ENCODE measurements around the gene ZNF367. TPM values are rescaled to one million over a fixed set of nuclear protein-coding genes. Genes with fewer than 3 reads are reported as not detected.

ZNF367 gene
- total and polyA plus RNA-seq, 9 of the 15 experiments (the other 6 are each of a cell fraction or from before 2014, with no cell fraction given), result 2.7 to 14.4 (median 10.0) TPM

DNA sequence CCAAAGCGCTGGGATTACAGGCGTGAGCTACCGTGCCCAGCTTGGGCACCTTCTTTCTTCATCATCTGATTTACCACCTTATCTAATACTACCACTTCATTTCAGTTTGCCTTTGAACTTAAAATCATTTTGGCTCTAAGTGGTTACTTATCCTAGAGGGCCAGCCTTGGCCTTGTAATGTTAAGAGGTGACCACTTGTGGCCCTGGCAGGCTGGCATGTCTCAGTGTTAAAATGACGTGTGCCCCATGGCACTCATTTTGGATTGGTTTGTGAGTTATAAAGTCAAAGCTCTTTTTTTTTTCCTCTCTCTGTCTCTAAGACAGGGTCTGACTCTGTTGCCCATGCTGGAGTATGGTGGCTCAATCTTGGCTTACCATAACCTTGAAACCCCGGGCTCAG, 49.6 kb upstream of the ZNF367 start:
- no peaks in the 10 kb centered on the region; a peak in 1 of 5 replicates for H3K4me1 ChIP-seq (replicated peaks in 1 of 2; ENCODE audit: control insufficient read depth in 2 of 2, insufficient read depth in 2 of 2, low read length in 2 of 2)
- H3K27ac ChIP-seq (ENCODE audit: extremely low read depth, low read depth, low read length), result no peak overlapping the region
- H3K9me3 ChIP-seq (replicated peaks; ENCODE audit: control insufficient read depth, insufficient read depth, low read depth, low read length), result no peaks in the 10 kb centered on the region
- DNase-seq (ENCODE audit: extremely low read depth in 1 of 4, low spot score in 3 of 4) (no peak), ATAC-seq (no peak), FAIRE-seq (no peak)
- no peaks in the 10 kb centered on the region for H3K27me3 ChIP-seq (ENCODE audit: control insufficient read depth in 2 of 2, insufficient read depth in 2 of 2, low read length in 2 of 2)
- H4K20me1 ChIP-seq (replicated peaks; ENCODE audit: control insufficient read depth, insufficient read depth, low read length), result no peaks in the 10 kb centered on the region
- H2AFZ ChIP-seq (ENCODE audit: low read depth, low read length), result no peak overlapping the region
- no peaks in the 10 kb centered on the region for H3K79me2 ChIP-seq (ENCODE audit: control insufficient read depth, insufficient read depth, low read length)
- TF ChIP-seq SMAD1 (IDR thresholded peaks at IDR 0.05; ENCODE audit: low read depth, low read length, partially characterized antibody) (no peak), FOXJ2 (tag; IDR thresholded peaks at IDR 0.05) (no peak), RB1 (IDR thresholded peaks at IDR 0.05; ENCODE audit: low read depth) (no peak), STAG1 (CRISPR knock-in tag; IDR thresholded peaks at IDR 0.05; ENCODE audit: borderline replicate concordance) (no peak), POU5F1 (IDR thresholded peaks at IDR 0.05; ENCODE audit: borderline replicate concordance, low read depth, low read length, partially characterized antibody) (no peak)
- TF ChIP-seq, protein P1, sequence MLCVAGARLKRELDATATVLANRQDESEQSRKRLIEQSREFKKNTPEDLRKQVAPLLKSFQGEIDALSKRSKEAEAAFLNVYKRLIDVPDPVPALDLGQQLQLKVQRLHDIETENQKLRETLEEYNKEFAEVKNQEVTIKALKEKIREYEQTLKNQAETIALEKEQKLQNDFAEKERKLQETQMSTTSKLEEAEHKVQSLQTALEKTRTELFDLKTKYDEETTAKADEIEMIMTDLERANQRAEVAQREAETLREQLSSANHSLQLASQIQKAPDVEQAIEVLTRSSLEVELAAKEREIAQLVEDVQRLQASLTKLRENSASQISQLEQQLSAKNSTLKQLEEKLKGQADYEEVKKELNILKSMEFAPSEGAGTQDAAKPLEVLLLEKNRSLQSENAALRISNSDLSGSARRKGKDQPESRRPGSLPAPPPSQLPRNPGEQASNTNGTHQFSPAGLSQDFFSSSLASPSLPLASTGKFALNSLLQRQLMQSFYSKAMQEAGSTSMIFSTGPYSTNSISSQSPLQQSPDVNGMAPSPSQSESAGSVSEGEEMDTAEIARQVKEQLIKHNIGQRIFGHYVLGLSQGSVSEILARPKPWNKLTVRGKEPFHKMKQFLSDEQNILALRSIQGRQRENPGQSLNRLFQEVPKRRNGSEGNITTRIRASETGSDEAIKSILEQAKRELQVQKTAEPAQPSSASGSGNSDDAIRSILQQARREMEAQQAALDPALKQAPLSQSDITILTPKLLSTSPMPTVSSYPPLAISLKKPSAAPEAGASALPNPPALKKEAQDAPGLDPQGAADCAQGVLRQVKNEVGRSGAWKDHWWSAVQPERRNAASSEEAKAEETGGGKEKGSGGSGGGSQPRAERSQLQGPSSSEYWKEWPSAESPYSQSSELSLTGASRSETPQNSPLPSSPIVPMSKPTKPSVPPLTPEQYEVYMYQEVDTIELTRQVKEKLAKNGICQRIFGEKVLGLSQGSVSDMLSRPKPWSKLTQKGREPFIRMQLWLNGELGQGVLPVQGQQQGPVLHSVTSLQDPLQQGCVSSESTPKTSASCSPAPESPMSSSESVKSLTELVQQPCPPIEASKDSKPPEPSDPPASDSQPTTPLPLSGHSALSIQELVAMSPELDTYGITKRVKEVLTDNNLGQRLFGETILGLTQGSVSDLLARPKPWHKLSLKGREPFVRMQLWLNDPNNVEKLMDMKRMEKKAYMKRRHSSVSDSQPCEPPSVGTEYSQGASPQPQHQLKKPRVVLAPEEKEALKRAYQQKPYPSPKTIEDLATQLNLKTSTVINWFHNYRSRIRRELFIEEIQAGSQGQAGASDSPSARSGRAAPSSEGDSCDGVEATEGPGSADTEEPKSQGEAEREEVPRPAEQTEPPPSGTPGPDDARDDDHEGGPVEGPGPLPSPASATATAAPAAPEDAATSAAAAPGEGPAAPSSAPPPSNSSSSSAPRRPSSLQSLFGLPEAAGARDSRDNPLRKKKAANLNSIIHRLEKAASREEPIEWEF (CRISPR knock-in tag; IDR thresholded peaks at IDR 0.05), result no peak
- TF ChIP-seq, protein P2, sequence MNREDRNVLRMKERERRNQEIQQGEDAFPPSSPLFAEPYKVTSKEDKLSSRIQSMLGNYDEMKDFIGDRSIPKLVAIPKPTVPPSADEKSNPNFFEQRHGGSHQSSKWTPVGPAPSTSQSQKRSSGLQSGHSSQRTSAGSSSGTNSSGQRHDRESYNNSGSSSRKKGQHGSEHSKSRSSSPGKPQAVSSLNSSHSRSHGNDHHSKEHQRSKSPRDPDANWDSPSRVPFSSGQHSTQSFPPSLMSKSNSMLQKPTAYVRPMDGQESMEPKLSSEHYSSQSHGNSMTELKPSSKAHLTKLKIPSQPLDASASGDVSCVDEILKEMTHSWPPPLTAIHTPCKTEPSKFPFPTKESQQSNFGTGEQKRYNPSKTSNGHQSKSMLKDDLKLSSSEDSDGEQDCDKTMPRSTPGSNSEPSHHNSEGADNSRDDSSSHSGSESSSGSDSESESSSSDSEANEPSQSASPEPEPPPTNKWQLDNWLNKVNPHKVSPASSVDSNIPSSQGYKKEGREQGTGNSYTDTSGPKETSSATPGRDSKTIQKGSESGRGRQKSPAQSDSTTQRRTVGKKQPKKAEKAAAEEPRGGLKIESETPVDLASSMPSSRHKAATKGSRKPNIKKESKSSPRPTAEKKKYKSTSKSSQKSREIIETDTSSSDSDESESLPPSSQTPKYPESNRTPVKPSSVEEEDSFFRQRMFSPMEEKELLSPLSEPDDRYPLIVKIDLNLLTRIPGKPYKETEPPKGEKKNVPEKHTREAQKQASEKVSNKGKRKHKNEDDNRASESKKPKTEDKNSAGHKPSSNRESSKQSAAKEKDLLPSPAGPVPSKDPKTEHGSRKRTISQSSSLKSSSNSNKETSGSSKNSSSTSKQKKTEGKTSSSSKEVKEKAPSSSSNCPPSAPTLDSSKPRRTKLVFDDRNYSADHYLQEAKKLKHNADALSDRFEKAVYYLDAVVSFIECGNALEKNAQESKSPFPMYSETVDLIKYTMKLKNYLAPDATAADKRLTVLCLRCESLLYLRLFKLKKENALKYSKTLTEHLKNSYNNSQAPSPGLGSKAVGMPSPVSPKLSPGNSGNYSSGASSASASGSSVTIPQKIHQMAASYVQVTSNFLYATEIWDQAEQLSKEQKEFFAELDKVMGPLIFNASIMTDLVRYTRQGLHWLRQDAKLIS (CRISPR knock-in tag; IDR thresholded peaks at IDR 0.05), result no peak
- H3K36me3 ChIP-seq (ENCODE audit: control insufficient read depth, insufficient read depth, low read length), result no peaks in the 10 kb centered on the region
- POLR2A ChIA-PET, result interaction anchor here (0.9 kb wide), 1 partner anchor 11 kb away, joined by 3 read pairs; no protein-coding TSS in a partner anchor
- no peak overlapping the region for H3K4me3 ChIP-seq
- CTCF ChIA-PET (ENCODE audit: low intra/inter-chr PET ratio), result no interaction called here
- 56% methylated on average over 5 of the region's 5 CpGs for WGBS (ENCODE audit: insufficient coverage, low coverage, missing lambda C conversion rate)
- no peak overlapping the region for H3K9ac ChIP-seq (ENCODE audit: insufficient read depth in 1 of 2, low read depth in 2 of 2, low read length in 2 of 2)
- H3K9me1 ChIP-seq (ENCODE audit: control insufficient read depth, insufficient read depth, low read length), result no peaks in the 10 kb centered on the region
- H3K4me2 ChIP-seq (ENCODE audit: insufficient read depth, low read length), result no peak overlapping the region
- in situ Hi-C loops (cut with MboI) (no loop called here), intact Hi-C loops (cut with micrococcal nuclease) (no loop called here)
- BruUV-seq (replicated peaks), result no TSS peak

Data from K562 (cell line).